Measurements from ENCODE around the gene ATP10A.

The ATP10A gene

DNA sequence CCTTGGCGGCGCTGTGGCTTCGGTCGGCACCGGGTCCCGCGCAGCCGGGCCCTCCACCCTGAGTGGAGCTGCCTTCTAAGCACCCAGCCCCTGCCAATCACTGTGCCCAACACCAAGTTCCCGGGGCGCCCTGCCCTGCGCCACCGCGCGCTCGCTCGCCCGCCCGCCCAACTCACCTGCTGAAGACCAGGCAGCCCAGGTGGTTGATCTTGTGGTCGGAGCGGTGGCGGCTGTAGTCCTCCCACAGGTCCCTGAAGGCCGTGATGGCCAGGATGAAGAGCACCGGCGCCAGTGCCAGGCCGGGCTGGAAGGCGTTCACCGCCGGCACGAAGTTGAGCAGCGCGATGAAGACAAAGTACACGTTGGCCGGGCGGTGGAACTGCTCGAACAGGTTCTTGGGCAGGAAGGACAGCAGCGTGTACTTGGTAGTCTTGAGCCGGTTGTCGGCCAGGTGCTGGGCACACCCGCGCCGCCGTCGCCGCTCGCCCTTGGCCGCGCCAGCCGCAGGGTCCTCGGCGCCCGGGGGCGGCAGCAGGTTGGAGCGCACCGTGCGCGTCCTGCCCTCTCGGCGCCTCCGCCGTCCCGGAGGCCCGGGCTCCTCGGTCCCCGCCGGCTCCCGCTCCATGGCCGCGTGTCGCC is 536 bp downstream of the ATP10A start:
- no peaks in the 10 kb centered on the region for H3K4me1 ChIP-seq (ENCODE audit: low read length)
- H3K27ac ChIP-seq (ENCODE audit: low read length): no peak overlapping the region
- H3K27me3 ChIP-seq (replicated peaks; ENCODE audit: insufficient read depth, low read length): no peaks in the 10 kb centered on the region
- H3K36me3 ChIP-seq (replicated peaks; ENCODE audit: insufficient read depth, low read length): no peaks in the 10 kb centered on the region
- no peak overlapping the region for H2AFZ ChIP-seq (ENCODE audit: low read length)
- no peak for DNase-seq
- TF ChIP-seq, protein P1, sequence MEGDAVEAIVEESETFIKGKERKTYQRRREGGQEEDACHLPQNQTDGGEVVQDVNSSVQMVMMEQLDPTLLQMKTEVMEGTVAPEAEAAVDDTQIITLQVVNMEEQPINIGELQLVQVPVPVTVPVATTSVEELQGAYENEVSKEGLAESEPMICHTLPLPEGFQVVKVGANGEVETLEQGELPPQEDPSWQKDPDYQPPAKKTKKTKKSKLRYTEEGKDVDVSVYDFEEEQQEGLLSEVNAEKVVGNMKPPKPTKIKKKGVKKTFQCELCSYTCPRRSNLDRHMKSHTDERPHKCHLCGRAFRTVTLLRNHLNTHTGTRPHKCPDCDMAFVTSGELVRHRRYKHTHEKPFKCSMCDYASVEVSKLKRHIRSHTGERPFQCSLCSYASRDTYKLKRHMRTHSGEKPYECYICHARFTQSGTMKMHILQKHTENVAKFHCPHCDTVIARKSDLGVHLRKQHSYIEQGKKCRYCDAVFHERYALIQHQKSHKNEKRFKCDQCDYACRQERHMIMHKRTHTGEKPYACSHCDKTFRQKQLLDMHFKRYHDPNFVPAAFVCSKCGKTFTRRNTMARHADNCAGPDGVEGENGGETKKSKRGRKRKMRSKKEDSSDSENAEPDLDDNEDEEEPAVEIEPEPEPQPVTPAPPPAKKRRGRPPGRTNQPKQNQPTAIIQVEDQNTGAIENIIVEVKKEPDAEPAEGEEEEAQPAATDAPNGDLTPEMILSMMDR (IDR thresholded peaks at IDR 0.05; ENCODE audit: low read length): no peak
- no peak for TF ChIP-seq EZH2phosphoT487 (IDR thresholded peaks at IDR 0.05; ENCODE audit: low read length)
- TF ChIP-seq EZH2 (optimal IDR thresholded peaks at IDR 0.05; ENCODE audit: low read depth, low read length): no peak
- H4K20me1 ChIP-seq (ENCODE audit: insufficient read depth, low read length): no peaks in the 10 kb centered on the region
- H3K9me3 ChIP-seq (replicated peaks; ENCODE audit: insufficient read depth, low read length): no peaks in the 10 kb centered on the region
- no peaks in the 10 kb centered on the region for H3F3A ChIP-seq (ENCODE audit: insufficient read depth, low read length)
- no peak overlapping the region for H3K9ac ChIP-seq (ENCODE audit: low read length)
- no peaks in the 10 kb centered on the region for H3K9me2 ChIP-seq (replicated peaks; ENCODE audit: insufficient read depth, low read length)
- no peaks in the 10 kb centered on the region for H3K79me2 ChIP-seq (ENCODE audit: low read length)
- H3K4me3 ChIP-seq (ENCODE audit: low read length): no peak overlapping the region
- no peak overlapping the region for H3K4me2 ChIP-seq (ENCODE audit: low read depth, low read length)

DNA sequence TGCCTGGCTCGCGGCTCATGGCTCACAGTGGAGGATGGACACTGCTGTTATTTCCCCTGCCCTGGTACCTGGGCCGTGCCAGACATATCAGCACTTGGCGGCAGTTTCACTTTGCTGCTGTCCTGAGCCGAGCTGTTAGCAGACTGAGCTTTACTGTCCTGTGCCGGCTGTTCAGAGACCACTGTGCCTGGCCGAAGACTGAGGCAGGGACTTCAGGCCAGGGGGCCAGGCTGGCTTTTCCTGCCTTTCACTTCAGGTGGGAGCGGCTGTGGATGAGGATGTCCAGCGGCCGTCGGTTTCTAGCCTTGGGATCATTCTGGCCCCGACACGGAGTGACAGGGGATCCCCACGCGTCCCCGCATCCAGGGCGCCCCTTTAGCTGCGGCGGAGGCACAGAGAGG is 1.1 kb downstream of the ATP10A start:
- no peaks in the 10 kb centered on the region for H3K9me3 ChIP-seq (replicated peaks; ENCODE audit: insufficient read depth, low read length)
- no peaks in the 10 kb centered on the region for H3K79me2 ChIP-seq (ENCODE audit: low read length)
- H4K20me1 ChIP-seq (ENCODE audit: insufficient read depth, low read length): no peaks in the 10 kb centered on the region
- no peak overlapping the region for H3K4me3 ChIP-seq (ENCODE audit: low read length)
- H3K9ac ChIP-seq (ENCODE audit: low read length): no peak overlapping the region
- H3K36me3 ChIP-seq (replicated peaks; ENCODE audit: insufficient read depth, low read length): no peaks in the 10 kb centered on the region
- TF ChIP-seq EZH2phosphoT487 (IDR thresholded peaks at IDR 0.05; ENCODE audit: low read length): no peak
- no peak for TF ChIP-seq EZH2 (optimal IDR thresholded peaks at IDR 0.05; ENCODE audit: low read depth, low read length)
- TF ChIP-seq, protein P1 (IDR thresholded peaks at IDR 0.05; ENCODE audit: low read length): no peak
- no peak overlapping the region for H2AFZ ChIP-seq (ENCODE audit: low read length)
- no peaks in the 10 kb centered on the region for H3F3A ChIP-seq (ENCODE audit: insufficient read depth, low read length)
- no peak for DNase-seq
- H3K27me3 ChIP-seq (replicated peaks; ENCODE audit: insufficient read depth, low read length): no peaks in the 10 kb centered on the region
- no peaks in the 10 kb centered on the region for H3K4me1 ChIP-seq (ENCODE audit: low read length)
- H3K9me2 ChIP-seq (replicated peaks; ENCODE audit: insufficient read depth, low read length): no peaks in the 10 kb centered on the region
- no peak overlapping the region for H3K4me2 ChIP-seq (ENCODE audit: low read depth, low read length)
- no peak overlapping the region for H3K27ac ChIP-seq (ENCODE audit: low read length)

GRCh38 chr15:25860885-25861866 is 2.0 kb downstream of the ATP10A start:
- no peak for DNase-seq
- Histone ChIP-seq H2AFZ (ENCODE audit: low read length) (no peak overlapping the region), H3K27me3 (replicated peaks; ENCODE audit: insufficient read depth, low read length) (no peaks in the 10 kb centered on the region), H4K20me1 (ENCODE audit: insufficient read depth, low read length) (no peaks in the 10 kb centered on the region), H3K4me3 (ENCODE audit: low read length) (no peak overlapping the region), H3K79me2 (ENCODE audit: low read length) (no peaks in the 10 kb centered on the region), H3K9me3 (replicated peaks; ENCODE audit: insufficient read depth, low read length) (no peaks in the 10 kb centered on the region), H3K4me2 (ENCODE audit: low read depth, low read length) (no peak overlapping the region), H3F3A (ENCODE audit: insufficient read depth, low read length) (no peaks in the 10 kb centered on the region), H3K4me1 (ENCODE audit: low read length) (no peaks in the 10 kb centered on the region), H3K36me3 (replicated peaks; ENCODE audit: insufficient read depth, low read length) (no peaks in the 10 kb centered on the region), H3K27ac (ENCODE audit: low read length) (no peak overlapping the region), H3K9me2 (replicated peaks; ENCODE audit: insufficient read depth, low read length) (no peaks in the 10 kb centered on the region), H3K9ac (ENCODE audit: low read length) (no peak overlapping the region)
- TF ChIP-seq EZH2phosphoT487 (IDR thresholded peaks at IDR 0.05; ENCODE audit: low read length): no peak
- TF ChIP-seq, protein P1 (IDR thresholded peaks at IDR 0.05; ENCODE audit: low read length): no peak
- TF ChIP-seq EZH2 (optimal IDR thresholded peaks at IDR 0.05; ENCODE audit: low read depth, low read length): no peak

All from MM.1S (cell line).